Fibroblast of lung (primary cell): Measurements from ENCODE around the gene ELL.

ENCODE experiments used
- EZH2 ChIP-seq: IDR thresholded peaks from 2 replicates; pipeline ENCODE4 v1.5.1; 2012; ENCODE audit warnings: low read length, control low read depth, mild to moderate bottlenecking; ENCODE audit errors: missing control alignments
- TF ChIP-seq, protein P1 (sequence below), 2 donors: IDR thresholded peaks in 1 of 2; conservative IDR thresholded peaks in 1 of 2; 1 replicate in 1 of 2; 2 replicates in 1 of 2; pipeline ENCODE4 v1.5.1; 2011 to 2012; ENCODE audit warnings: low read length in 2 of 2, control low read depth in 1 of 2, inconsistent platforms in 1 of 2, low read depth in 1 of 2, mild to moderate bottlenecking in 1 of 2

GRCh38 chr19:18488403-18488723 is 33.5 kb downstream of the ELL start:
- TF ChIP-seq, protein P1, sequence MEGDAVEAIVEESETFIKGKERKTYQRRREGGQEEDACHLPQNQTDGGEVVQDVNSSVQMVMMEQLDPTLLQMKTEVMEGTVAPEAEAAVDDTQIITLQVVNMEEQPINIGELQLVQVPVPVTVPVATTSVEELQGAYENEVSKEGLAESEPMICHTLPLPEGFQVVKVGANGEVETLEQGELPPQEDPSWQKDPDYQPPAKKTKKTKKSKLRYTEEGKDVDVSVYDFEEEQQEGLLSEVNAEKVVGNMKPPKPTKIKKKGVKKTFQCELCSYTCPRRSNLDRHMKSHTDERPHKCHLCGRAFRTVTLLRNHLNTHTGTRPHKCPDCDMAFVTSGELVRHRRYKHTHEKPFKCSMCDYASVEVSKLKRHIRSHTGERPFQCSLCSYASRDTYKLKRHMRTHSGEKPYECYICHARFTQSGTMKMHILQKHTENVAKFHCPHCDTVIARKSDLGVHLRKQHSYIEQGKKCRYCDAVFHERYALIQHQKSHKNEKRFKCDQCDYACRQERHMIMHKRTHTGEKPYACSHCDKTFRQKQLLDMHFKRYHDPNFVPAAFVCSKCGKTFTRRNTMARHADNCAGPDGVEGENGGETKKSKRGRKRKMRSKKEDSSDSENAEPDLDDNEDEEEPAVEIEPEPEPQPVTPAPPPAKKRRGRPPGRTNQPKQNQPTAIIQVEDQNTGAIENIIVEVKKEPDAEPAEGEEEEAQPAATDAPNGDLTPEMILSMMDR (conservative IDR thresholded peaks at IDR 0.05 in 1 of 2, IDR thresholded peaks at IDR 0.05 in 1 of 2; ENCODE audit: low read depth in 1 of 2, low read length in 2 of 2) = peak; percentile 31 to 39
- TF ChIP-seq EZH2 = no peak
